HL-60 (cell line): ENCODE results near the gene DENND6A.

Experiments
- GABPA ChIP-seq: IDR thresholded peaks from 2 replicates; pipeline ENCODE4 v1.6.1; 2012; ENCODE audit warnings: low read depth
- POLR2AphosphoS5 ChIP-seq: IDR thresholded peaks from 2 replicates; pipeline ENCODE4 v1.6.1; 2012; ENCODE audit warnings: low read depth
- REST ChIP-seq: IDR thresholded peaks from 2 replicates; pipeline ENCODE4 v1.6.1; 2012; ENCODE audit warnings: low read depth; ENCODE audit not compliant: insufficient replicate concordance
- SPI1 ChIP-seq: IDR thresholded peaks from 2 replicates; pipeline ENCODE4 v1.6.1; 2012; ENCODE audit warnings: low read depth, mild to moderate bottlenecking, borderline replicate concordance
- TF ChIP-seq, protein P1 (sequence below): IDR thresholded peaks from one replicate; pipeline ENCODE4 v1.5.1; 2011; ENCODE audit warnings: low read length, control low read depth, inconsistent platforms; ENCODE audit not compliant: insufficient read depth

DNA sequence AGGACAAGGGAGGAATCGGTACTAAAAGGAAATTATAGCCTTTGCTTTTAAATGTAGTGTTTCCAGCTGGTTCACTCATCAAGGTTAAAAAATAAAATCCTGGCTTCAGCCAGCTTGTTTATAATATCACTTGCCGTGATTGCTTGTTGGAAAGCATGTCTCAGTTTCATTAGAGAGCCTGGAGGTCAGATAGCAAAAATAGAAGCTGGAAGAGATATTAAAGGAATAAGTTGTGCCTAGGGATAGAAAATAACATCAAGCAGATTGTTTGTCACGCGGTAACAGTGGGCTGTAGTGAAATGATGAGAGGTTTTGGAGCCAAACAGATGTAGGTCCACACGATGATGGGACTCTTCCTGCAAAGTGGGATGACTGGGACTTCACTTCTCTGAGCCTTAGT, 45.5 kb upstream of the DENND6A start:
- TF ChIP-seq POLR2AphosphoS5 = no peak
- TF ChIP-seq, protein P1, sequence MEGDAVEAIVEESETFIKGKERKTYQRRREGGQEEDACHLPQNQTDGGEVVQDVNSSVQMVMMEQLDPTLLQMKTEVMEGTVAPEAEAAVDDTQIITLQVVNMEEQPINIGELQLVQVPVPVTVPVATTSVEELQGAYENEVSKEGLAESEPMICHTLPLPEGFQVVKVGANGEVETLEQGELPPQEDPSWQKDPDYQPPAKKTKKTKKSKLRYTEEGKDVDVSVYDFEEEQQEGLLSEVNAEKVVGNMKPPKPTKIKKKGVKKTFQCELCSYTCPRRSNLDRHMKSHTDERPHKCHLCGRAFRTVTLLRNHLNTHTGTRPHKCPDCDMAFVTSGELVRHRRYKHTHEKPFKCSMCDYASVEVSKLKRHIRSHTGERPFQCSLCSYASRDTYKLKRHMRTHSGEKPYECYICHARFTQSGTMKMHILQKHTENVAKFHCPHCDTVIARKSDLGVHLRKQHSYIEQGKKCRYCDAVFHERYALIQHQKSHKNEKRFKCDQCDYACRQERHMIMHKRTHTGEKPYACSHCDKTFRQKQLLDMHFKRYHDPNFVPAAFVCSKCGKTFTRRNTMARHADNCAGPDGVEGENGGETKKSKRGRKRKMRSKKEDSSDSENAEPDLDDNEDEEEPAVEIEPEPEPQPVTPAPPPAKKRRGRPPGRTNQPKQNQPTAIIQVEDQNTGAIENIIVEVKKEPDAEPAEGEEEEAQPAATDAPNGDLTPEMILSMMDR = no peak
- TF ChIP-seq REST = no peak
- TF ChIP-seq SPI1 = no peak
- TF ChIP-seq GABPA = no peak
